Cardiac muscle cell (in vitro differentiated cells and primary cell): ENCODE measurements around the gene PDIA4. TPM values are rescaled to one million over a fixed set of nuclear protein-coding genes. Genes with fewer than 3 reads are reported as not detected.
"Not testable (repeated sequence)": the region's sequence is repeated elsewhere in the genome, so short reads cannot be mapped to it uniquely, and the experiment has no call there.

Experiments used
- DNase-seq, 2 donors: peaks; one replicate each; pipeline versions ENCODE4 v3.0.0 to v3.0.0-alpha.2; 2010 to 2017; ENCODE audit warnings: low read depth in 1 of 2, low spot score in 1 of 2
- H3K27ac ChIP-seq: fragments of 200-600 bp; sonication (generic); 2 replicates; pipeline ENCODE4 v1.5.1; 2016
- H3K27me3 ChIP-seq: fragments of 200-600 bp; sonication (generic); 2 replicates; pipeline ENCODE4 v1.6.0; 2016; ENCODE audit warnings: control low read depth
- H3K36me3 ChIP-seq: fragments of 200-600 bp; sonication (generic); 2 replicates; pipeline ENCODE4 v1.5.1; 2016; ENCODE audit warnings: control low read depth
- H3K4me1 ChIP-seq: fragments of 200-600 bp; sonication (generic); 2 replicates; pipeline ENCODE4 v1.8.1; 2017; ENCODE audit warnings: low read depth, mild to moderate bottlenecking, mixed run types
- H3K4me3 ChIP-seq: fragments of 200-600 bp; sonication (generic); 2 replicates; pipeline ENCODE4 v1.5.1; 2016; ENCODE audit warnings: mild to moderate bottlenecking
- H3K9me3 ChIP-seq: fragments of 200-600 bp; sonication (generic); 2 replicates; pipeline ENCODE4 v1.5.1; 2017; ENCODE audit warnings: low read depth, mild to moderate bottlenecking, control low read depth
- CTCF ChIP-seq: IDR thresholded peaks from 2 replicates; pipeline ENCODE4 v1.5.1; 2012; ENCODE audit warnings: low read depth, mild to moderate bottlenecking, low read length
- polyA plus RNA-seq: library from polyadenylated mRNA; unstranded; fragments of >200 nt; fragmentation: Nextera tagmentation; extraction: Ambion mirVana; gene quantifications from 2 replicates; pipeline ENCODE4 v1.2.1, GENCODE V29; 2016
- total RNA-seq: library from RNA; depleted of rRNA; stranded (reverse); fragments of >200 nt; gene quantifications from 2 replicates; pipeline ENCODE4 v1.2.3, GENCODE V29; 2016

The PDIA4 gene
- total and polyA plus RNA-seq, 2 experiments from 2014 or later = 150 to 367 TPM

DNA sequence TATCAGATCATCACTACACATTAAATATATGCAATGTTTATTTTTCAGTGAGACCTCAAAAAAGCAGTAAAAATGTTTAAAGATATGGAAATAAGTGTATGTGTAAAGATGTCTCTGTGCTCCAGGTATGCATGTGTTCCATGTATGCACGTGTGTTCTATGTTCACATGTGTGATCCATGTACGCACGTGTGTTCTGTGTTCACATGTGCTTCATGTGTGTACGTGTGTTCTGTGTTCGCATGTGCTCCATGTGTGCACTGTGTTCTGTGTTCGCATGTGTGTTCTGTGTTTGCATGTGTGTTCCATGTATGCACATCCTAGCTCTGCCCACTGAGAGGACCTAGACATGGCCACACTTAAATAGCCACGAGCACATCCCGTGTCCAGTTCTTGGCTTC lies 15.6 kb upstream of the PDIA4 start:
- H3K27ac ChIP-seq = no peak overlapping the region
- no peaks in the 10 kb centered on the region for H3K4me1 ChIP-seq
- no peak for TF ChIP-seq CTCF
- H3K27me3 ChIP-seq = no peaks in the 10 kb centered on the region
- H3K9me3 ChIP-seq = no peaks in the 10 kb centered on the region
- no peak for DNase-seq
- no peak overlapping the region for H3K4me3 ChIP-seq
- H3K36me3 ChIP-seq = no peaks in the 10 kb centered on the region

- Histone ChIP-seq H3K4me3 (no peak overlapping the region), H3K27me3 (no peaks in the 10 kb centered on the region), H3K27ac (no peak overlapping the region), H3K9me3 (no peaks in the 10 kb centered on the region), H3K4me1 (no peaks in the 10 kb centered on the region), H3K36me3 (no peaks in the 10 kb centered on the region)
- TF ChIP-seq CTCF = no peak
- no peak for DNase-seq
Observed at GRCh38 chr7:149041350-149041749, 13.0 kb upstream of the PDIA4 start.

GRCh38 chr7:149038641-149039040 lies 10.3 kb upstream of the PDIA4 start:
- H3K4me3 ChIP-seq, H3K4me1 ChIP-seq, H3K9me3 ChIP-seq, H3K36me3 ChIP-seq, H3K27ac ChIP-seq, H3K27me3 ChIP-seq, DNase-seq: not testable (repeated sequence)

DNA sequence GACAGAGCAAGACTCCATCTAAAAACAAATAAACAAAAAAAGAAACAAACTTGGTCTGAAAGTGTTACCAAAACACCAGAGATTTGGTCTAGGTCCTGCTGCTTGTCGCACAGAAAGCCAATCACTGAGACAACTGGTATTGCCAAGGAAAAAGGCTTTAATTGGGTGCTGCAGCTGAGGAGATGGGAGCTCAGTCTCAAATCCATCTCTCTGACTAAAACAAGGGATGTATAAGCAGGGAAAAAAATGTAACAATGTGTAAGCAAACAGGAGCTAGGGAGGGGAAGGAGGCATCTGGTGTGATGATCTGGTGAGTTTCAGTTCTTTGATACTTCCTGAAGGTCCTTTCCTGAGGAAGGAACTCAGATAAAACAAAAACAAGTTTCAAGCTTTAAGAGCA lies 8.4 kb upstream of the PDIA4 start:
- no peak for DNase-seq
- Histone ChIP-seq H3K36me3 (no peaks in the 10 kb centered on the region), H3K27me3 (no peaks in the 10 kb centered on the region), H3K27ac (no peak overlapping the region), H3K4me3 (no peak overlapping the region), H3K9me3 (no peaks in the 10 kb centered on the region), H3K4me1 (no peaks in the 10 kb centered on the region)
- TF ChIP-seq CTCF = no peak

DNA sequence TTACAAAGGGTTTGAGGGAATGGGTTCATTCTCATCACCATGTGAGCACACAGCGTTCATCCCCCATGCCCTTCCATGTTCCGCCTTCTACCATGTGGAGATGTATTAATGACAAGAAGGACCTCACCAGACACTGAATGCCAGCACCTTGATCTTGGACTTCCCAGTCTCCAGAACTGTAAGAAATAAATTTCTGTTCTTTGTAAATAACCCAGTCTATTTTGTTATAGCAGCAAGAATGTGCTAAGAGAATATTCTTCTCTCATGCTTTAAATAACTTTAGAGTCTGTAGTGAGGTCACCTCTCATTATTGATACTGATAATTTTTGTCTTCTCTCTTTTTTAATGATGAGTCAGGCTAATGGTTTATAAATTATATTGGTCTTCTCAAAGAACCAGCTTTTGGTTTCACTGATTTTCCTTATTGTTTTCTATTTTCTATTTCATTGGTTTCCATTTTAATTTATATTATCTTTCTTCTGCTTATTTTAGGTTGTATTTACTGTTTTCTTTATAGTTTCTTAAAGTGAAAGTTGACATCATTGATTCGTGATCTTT lies 3.1 kb upstream of the PDIA4 start:
- peaks cover 14% of the 10 kb centered on the region for H3K4me1 ChIP-seq
- TF ChIP-seq CTCF = no peak
- no peaks in the 10 kb centered on the region for H3K27me3 ChIP-seq
- DNase-seq = no peak
- no peaks in the 10 kb centered on the region for H3K9me3 ChIP-seq
- no peaks in the 10 kb centered on the region for H3K36me3 ChIP-seq
- no peak overlapping the region for H3K27ac ChIP-seq
- no peak overlapping the region for H3K4me3 ChIP-seq

DNA sequence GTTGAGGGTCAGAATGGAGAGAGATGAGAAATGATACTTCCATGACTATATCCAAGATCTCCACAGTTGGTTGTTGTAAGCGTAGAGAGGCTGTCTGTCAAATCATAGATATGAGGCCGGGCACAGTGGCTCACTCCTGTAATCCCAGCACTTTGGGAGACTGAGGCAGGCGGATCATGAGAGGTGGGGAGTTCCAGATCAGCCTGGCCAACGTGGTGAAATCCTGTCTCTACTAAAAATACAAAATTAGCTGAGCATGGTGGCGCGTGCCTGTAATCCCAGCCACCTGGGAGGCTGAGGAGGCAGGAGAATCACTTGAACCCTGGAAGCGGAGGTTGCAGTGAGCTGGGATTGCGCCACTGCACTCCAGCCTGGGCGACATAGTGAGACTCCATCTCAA lies 2.1 kb upstream of the PDIA4 start:
- not testable (repeated sequence) for H3K9me3 ChIP-seq, H3K27ac ChIP-seq, H3K4me3 ChIP-seq, H3K36me3 ChIP-seq, DNase-seq, H3K27me3 ChIP-seq
- peaks cover 17% of the 10 kb centered on the region for H3K4me1 ChIP-seq
